ENCODE data around the gene DOK5.

DNA sequence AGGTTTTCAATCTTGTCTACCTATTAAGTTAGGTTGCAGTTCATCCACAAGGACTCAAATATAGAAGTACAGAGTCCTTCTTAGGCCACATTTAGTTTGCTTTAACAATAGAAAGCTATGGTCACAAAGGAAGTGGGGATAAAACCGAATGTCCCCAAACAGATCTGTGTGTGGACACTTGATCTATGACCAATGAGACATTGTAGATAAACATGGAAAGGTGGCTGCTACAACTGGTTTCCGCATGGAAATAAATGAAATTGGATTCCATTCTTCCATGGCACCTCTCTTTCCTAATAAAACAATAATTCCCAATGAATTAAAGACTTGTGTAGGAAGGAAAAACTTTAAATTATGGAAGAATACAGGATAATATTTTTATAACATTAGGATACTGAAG lies 20.4 kb upstream of the DOK5 start:
- TF ChIP-seq CTCF (IDR thresholded peaks at IDR 0.05) (no peak), ZFX (IDR thresholded peaks at IDR 0.05; ENCODE audit: borderline replicate concordance) (no peak)

Measured in 22Rv1 (cell line).